ENCODE data around the gene LZTS3.
A peak's percentile ranks its signal among the peaks of the same experiment; 100 is the strongest.
"Not testable (repeated sequence)": the region's sequence is repeated elsewhere in the genome, so short reads cannot be mapped to it uniquely, and the experiment has no call there.

LZTS3 gene

GRCh38 chr20:3172933-3173609 is at the start of gene LZTS3:
Gene LZTS3 (minus strand): TSS chr20:3173549. CDS start chr20:3167163, 6,386 bp downstream.
- DNase-seq: peak; percentile 72

DNA sequence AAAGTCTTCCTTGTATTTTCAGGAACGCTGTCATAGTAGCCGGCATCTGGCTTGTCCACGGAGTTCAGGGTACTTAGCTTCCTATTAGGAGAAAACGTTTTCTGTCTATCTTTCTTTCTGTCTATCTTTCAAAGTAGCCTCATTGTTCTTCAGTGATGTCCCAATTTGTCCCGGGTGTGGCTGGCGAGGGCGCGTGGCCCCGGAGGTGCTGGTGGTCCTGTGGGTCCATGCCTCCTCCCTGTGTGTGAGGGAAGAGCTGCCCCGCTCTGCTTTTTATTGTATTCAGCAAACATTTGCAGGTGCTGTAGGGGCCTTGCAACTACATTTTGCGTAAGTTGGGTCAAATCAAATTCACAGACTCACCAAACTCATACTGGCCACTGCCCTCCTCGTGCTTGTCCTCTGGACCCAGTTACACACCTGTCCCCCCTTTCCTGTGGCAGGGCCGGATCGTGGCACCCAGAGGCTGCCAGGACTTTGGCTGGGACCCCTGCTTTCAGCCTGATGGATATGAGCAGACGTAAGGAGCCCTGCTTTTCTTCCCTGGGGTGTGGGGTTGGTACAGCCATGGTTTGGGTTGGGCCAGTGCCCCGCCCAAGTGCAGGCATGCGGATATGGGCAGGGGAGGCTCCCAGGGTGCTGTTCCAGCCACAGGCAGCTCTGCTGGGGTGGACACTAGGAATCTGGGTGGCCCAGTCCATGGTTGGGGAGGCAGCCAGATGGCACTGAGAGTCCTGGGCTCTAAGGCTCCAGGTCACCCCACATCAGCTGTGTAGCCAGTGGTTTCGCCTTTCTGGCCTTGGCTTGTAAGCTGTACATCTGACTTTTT is 48.3 kb upstream of the LZTS3 start:
- no peak for DNase-seq

- no peak for DNase-seq
These were observed 45.1 kb upstream of the LZTS3 start for GRCh38 chr20:3218307-3218988.

GRCh38 chr20:3215359-3215917 is 42.1 kb upstream of the LZTS3 start:
- DNase-seq: not testable (repeated sequence)

GRCh38 chr20:3213226-3213625 is 39.9 kb upstream of the LZTS3 start:
- no peak for DNase-seq

- DNase-seq: no peak
These were observed 37.0 kb upstream of the LZTS3 start for GRCh38 chr20:3210346-3210745.

DNA sequence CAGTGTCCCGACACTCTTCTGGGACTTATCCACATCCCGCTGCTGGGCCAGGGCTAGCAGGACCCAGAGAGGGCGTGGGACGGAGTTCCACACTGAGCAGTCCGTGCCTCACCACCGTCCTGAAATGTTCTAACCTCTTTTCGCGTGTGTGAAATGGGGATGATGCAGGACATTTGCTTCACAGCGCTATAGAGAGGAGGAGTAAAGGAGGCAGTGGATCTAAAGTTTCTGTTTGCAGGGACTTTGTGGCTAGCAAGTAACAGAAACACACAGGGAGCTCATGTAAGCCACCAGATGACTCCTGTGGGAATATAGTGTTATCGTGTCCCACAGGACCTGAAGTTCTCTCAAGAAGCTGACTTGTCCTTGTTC is 36.6 kb upstream of the LZTS3 start:
- DNase-seq: no peak

GRCh38 chr20:3209257-3209945 is 36.1 kb upstream of the LZTS3 start, which contains the start of gene ITPA:
Gene ITPA (plus strand): TSS chr20:3209498. CDS start chr20:3209552, 54 bp downstream.
- peak; percentile 15 for DNase-seq

- no peak for DNase-seq
These were observed 35.5 kb upstream of the LZTS3 start for GRCh38 chr20:3208786-3209256.

DNA sequence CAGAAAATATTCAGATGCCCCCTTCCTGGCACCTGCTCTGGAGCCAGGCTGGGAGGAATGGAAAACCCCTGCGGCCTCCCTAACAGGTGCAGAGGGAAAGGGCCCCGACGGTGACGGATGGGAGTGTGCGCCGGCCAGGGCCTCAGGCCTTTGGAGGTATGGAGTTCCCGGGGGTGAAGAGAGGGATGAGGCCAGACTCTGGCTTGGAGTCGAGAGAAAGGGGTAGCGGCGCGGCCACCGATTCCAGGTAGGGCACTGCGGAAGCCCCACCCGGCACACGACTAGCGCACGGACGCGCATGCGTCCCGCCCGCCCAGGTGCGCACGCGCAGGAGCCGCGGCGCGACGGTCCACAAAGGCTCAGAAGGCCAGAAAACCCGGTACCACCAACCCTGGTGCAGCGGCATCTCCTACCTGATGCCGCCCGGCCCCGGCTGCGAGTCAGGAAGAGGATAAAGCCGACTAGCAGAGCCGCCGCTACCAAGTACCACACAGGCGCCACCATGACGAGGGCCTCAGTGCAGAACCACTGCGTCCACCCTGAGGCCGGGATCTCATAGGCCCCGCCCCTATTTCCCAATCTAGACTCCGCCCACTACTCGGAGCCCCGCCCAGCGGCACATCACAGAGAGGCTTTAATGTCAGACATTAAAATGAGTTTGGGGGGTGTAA is 30.9 kb upstream of the LZTS3 start, which contains the start of gene DDRGK1:
Gene DDRGK1, minus strand, starts transcription at position 559 of the 671 bp plus-strand sequence. Its CDS starts 55 bp downstream, at position 504.
- DNase-seq: peak; percentile 78

DNA sequence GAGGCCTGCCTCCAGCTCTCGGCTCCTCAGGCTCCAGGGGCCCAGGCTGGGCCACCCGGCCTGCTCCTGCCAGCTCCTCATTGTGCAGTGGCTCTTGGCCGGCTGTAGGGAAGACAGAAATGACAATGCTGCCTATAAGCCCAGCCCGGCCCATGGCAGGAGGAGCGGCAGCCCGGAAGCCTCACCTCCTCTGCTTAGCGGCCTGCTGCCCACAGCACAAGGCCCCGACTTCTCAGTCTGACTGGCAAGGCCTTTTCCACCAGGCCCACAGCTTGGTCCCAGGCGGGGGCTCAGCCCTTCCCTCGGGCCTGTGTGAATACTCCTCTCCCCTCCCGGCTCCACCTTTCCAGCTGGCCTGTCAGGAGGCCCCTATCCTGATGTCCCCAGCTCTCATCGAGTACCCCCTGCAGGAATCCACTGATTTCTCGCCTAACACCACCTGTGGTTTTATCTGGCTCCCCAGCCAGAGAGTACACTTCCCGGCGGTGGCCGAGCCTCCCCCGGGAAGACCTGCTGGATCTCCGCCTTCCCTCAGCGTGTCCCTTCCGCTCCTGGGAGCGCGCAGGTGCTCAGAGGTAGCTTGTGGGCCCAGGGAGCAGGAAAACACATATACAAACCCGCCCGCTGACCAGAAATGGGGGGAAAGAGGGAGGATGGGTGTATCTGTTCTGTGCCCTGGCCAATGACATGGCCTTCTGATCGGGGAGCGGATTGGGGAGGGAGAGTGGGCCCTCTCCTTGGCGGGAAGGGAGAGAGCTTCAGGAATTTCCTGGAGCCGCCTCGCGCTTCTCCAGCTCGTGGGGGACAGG is 30.2 kb upstream of the LZTS3 start:
- DNase-seq: peak; percentile 65

DNA sequence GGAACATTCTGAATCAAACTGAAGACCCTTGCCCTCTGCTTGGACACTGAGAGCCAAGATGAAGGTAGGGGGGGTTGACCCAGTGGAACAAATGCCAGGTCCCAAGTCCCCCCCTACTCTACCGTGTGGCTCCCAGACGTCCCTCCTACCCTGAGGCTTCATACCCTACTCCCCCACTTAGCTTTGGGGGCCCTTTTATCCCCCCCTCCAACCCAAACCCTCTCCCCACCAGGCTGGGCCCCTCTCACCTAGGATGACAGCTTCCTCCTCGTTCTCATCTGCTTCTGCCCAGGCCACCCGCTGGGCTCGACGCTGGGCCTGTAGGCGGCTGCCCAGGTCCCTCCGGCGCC is 29.6 kb upstream of the LZTS3 start:
- no peak for DNase-seq

DNA sequence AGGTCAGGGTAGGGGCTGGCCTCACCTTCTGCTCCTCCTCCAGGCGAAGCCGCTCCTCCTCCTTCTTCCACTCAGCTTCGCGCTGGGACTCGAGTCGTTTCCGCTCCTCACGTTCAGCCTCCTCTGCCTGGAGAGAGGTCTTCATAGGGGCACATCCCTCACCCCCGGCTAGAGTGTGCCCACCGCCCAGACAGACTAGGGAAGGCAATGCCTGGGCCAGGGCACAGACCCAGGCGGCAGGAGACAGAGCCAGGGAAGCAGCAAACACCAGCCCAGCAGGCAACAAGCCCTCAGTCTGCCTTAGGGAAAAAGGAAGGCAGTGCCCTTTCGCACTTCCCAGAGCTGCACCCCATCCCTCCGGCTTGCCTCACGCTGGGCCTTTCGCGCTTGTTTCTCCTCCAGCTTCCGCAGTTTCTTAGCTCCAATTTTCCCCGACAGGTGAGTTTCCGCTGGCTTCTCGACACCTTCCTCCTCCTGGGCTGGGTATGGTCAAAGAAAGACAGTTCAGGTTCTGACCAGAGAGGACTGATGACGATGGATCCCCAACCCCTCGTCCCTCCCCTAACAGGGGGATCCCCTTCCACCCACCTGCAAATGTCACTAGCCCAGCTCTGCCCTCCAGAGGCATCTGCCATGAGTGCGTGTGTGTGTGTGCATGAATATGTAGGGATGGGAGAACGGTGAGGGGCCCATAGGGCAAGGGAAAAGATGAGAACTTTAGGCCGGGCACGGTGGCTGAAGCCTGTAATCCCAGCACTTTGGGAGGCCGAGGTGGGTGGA is 26.8 kb upstream of the LZTS3 start:
- DNase-seq: no peak

- no peak for DNase-seq
These were observed 25.9 kb upstream of the LZTS3 start for GRCh38 chr20:3199206-3199605.

DNA sequence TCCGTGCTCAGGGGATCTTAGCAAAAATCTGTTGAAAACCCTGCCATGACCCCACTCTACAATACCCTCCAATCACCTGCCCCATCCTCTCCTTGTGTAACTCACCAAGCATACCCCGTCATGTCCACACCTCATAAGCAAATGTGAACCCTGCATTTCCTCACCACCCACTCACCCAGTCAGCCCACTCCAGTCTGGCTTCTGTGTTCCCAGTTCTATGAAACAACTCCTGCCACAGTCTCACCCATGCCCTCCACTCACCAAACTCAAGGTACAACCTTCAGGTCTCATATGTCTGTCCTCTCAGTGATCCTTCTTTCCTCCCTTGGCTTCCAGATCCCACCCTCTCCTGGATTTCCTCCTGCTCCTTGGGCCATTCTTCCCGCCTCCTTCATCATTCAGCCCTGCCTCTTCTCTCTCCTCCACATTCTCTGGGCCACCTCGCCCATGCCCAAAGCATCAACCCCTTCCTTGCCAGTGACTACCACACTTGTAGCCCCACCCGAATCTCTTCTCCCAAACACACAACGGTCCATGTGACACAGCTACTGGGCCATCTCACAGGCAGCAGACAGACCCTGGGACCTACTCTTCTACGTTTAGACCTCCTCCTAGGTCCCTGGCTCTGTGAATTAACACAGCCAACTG is 22.4 kb upstream of the LZTS3 start:
- no peak for DNase-seq

GRCh38 chr20:3194617-3195280 is 21.4 kb upstream of the LZTS3 start:
- no peak for DNase-seq

DNA sequence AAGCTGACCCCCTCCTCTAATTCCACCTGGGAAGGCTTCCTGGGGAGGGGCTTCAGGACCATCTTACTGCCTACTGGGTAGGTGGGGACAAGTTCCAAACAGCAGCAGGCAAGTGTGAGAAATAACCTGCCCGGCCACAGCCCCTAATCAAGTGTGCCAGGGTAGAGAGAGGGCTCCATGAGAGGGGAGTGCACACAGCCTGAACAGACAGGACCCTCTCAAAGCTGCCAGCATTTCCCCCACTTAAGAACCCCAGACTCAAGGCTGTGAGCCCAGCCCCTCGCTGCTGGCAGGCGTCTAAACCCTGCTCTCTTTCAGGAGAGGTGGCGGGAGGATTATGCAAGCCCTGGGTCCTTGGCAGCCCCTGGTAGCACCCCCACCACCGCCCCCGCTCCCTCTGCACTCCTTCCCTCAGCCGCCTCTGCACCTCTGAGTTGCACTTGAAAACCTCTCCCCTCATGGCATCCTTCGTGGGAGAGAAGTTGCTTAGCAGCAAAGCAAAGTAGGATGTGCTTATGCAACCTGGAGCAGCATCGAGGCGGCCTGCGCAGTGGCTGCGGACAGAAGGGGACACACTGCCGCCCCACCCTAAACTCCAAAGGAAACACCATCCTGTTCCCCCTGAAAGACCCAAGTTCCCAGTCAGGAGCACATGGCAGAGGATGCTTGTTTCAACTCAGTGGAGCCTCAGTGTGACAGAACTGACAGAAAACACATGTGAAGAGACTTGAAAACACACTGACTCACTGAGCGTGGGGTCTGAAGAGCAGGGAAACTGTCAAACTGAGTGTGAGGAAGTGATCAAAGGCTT is 20.7 kb upstream of the LZTS3 start:
- no peak for DNase-seq

Data from NCI-H1105 (cell line).